Caco-2 (cell line): ENCODE data around the gene LRRC49. TPM values are rescaled to one million over a fixed set of nuclear protein-coding genes. Genes with fewer than 3 reads are reported as not detected.

ENCODE experiments used
- BruUV-seq: library from RNA; stranded (reverse); fragments of 400-500 nt; replicated peaks from 2 replicates; lab custom pipeline; 2021; lab: Mats Ljungman, UMichigan
- CTCF ChIA-PET: fragments of 300-600 bp; sonication (Branson Sonifier 250); formaldehyde crosslinking; loops from one replicate; lab custom pipeline; 2022; ENCODE audit warnings: antibody characterized with exemption; lab: Charles Lee
- POLR2A ChIA-PET: fragments of 300-600 bp; sonication (Branson Sonifier 250); formaldehyde crosslinking; loops from one replicate; lab custom pipeline; 2022; ENCODE audit warnings: antibody characterized with exemption; lab: Charles Lee
- DNase-seq, 2 experiments: peaks; one replicate each; pipeline versions ENCODE4 v3.0.0 to v3.0.0-alpha.2; 2020 to 2022
- H3K27me3 ChIP-seq: replicated peaks from 2 replicates; pipeline ENCODE4 v1.6.0; 2011; ENCODE audit warnings: low read length; ENCODE audit not compliant: control insufficient read depth, insufficient read depth
- H3K36me3 ChIP-seq: 2 replicates; pipeline ENCODE4 v1.5.1; 2011; ENCODE audit warnings: low read length; ENCODE audit not compliant: control insufficient read depth, insufficient read depth
- H3K4me1 ChIP-seq: fragments of 250-450 bp; sonication (Bioruptor Pico); 2 replicates; pipeline ENCODE4 v1.5.1; 2020; ENCODE audit warnings: mild to moderate bottlenecking
- H3K4me3 ChIP-seq: 2 replicates; pipeline ENCODE4 v1.5.1; 2011; ENCODE audit warnings: low read depth, mild to moderate bottlenecking, control low read depth, low read length
- H3K9me3 ChIP-seq: fragments of 250-450 bp; sonication (Bioruptor Pico); 2 replicates; pipeline ENCODE4 v1.5.1; 2020; ENCODE audit warnings: mild to moderate bottlenecking, moderate library complexity
- H3K27ac Mint-ChIP-seq: one replicate; pipeline ENCODE4 v1.8.0; 2022; ENCODE audit warnings: mixed read lengths; ENCODE audit not compliant: unreplicated experiment
- H3K27me3 Mint-ChIP-seq: one replicate; pipeline ENCODE4 v1.8.0; 2022; ENCODE audit warnings: mixed read lengths; ENCODE audit not compliant: insufficient read depth, unreplicated experiment
- H3K36me3 Mint-ChIP-seq: one replicate; pipeline ENCODE4 v1.8.0; 2022; ENCODE audit warnings: mild to moderate bottlenecking, mixed read lengths; ENCODE audit not compliant: insufficient read depth, unreplicated experiment
- H3K4me1 Mint-ChIP-seq: one replicate; pipeline ENCODE4 v1.8.0; 2022; ENCODE audit warnings: low read depth, mixed read lengths; ENCODE audit not compliant: unreplicated experiment
- H3K4me3 Mint-ChIP-seq: one replicate; pipeline ENCODE4 v1.8.0; 2022; ENCODE audit warnings: mild to moderate bottlenecking, moderate library complexity, mixed read lengths; ENCODE audit not compliant: unreplicated experiment
- H3K9me3 Mint-ChIP-seq: one replicate; pipeline ENCODE4 v1.8.0; 2022; ENCODE audit warnings: mixed read lengths; ENCODE audit not compliant: unreplicated experiment
- CTCF ChIP-seq, 2 experiments: fragments of 200-600 bp in 1 of 2; IDR thresholded peaks; 1 replicate in 1 of 2; 2 replicates in 1 of 2; pipeline versions ENCODE4 v1.5.1 to v1.8.0; 2011 to 2022; ENCODE audit warnings: antibody characterized with exemption in 1 of 2, control low read depth in 1 of 2, inconsistent platforms in 1 of 2, low read depth in 1 of 2, low read length in 1 of 2, mild to moderate bottlenecking in 1 of 2, moderate library complexity in 1 of 2; ENCODE audit not compliant: insufficient read depth in 1 of 2, severe bottlenecking in 1 of 2, unreplicated experiment in 1 of 2
- intact Hi-C: fragments of 100-400 bp; cut with micrococcal nuclease; formaldehyde crosslinking; loops from one replicate; pipeline ENCODE4 v1.10.0; 2022; ENCODE audit not compliant: unreplicated experiment
- total RNA-seq: library from RNA; stranded (reverse); gene quantifications from 2 replicates; pipeline ENCODE4 v1.2.3, GENCODE V29; 2022

LRRC49 gene
- total RNA-seq, 1 experiment from 2014 or later: 0.82 TPM

DNA sequence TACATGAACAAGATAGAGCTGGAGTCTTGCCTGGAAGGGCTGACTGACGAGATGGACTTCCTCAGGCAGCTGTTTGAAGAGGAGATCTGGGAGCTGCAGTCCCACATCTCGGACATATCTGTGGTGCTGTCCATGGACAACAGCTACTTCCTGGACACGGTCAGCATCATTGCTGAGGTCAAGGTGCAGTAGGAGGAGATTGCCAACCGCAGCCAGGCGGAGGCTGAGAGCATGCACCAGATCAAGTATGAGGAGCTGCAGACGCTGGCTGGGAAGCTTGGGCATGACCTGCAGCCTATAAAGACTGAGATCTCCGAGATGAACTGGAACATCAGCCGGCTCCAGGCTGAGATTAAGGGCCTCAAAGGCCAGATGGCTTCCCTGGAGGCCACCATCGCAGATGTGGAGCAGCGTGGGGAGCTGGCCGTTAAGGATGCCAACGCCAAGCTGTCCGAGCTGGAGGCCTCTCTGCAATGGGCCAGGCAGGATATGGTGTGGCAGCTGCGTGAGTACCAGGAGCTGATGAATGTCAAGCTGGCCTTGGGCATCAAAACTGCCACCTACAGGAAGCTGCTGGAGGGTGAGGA lies 33.2 kb upstream of the LRRC49 start:
- H3K4me3 Mint-ChIP-seq: no peak overlapping the region
- no peak overlapping the region for H3K4me3 ChIP-seq
- H3K36me3 ChIP-seq: no peaks in the 10 kb centered on the region
- BruUV-seq: no TSS peak
- H3K27me3 Mint-ChIP-seq: no peaks in the 10 kb centered on the region
- no peaks in the 10 kb centered on the region for H3K36me3 Mint-ChIP-seq
- no peaks in the 10 kb centered on the region for H3K9me3 ChIP-seq
- H3K4me1 ChIP-seq: no peaks in the 10 kb centered on the region
- H3K4me1 Mint-ChIP-seq: peaks cover 9% of the 10 kb centered on the region
- H3K9me3 Mint-ChIP-seq: no peaks in the 10 kb centered on the region
- TF ChIP-seq CTCF (IDR thresholded peaks at IDR 0.05; ENCODE audit: insufficient read depth in 1 of 2, low read depth in 1 of 2, low read length in 1 of 2, severe bottlenecking in 1 of 2, unreplicated experiment in 1 of 2): no peak
- ChIA-PET POLR2A (no interaction called here), CTCF (interaction anchor here (1.2 kb wide), 1 partner anchor 15 kb away, joined by 4 read pairs; no protein-coding TSS in a partner anchor)
- intact Hi-C loops: no loop called here
- no peaks in the 10 kb centered on the region; the same call in 1 of the 2 replicates for H3K27me3 ChIP-seq
- DNase-seq: no peak
- no peak overlapping the region for H3K27ac Mint-ChIP-seq

GRCh38 chr15:70859998-70860397 lies 32.6 kb upstream of the LRRC49 start:
- Histone ChIP-seq H3K27me3 (no peaks in the 10 kb centered on the region; the same call in 1 of the 2 replicates), H3K36me3 (no peaks in the 10 kb centered on the region), H3K9me3 (no peaks in the 10 kb centered on the region), H3K4me1 (no peaks in the 10 kb centered on the region), H3K4me3 (no peak overlapping the region)
- BruUV-seq: no TSS peak
- POLR2A ChIA-PET: no interaction called here
- Mint-ChIP-seq H3K36me3 (no peaks in the 10 kb centered on the region), H3K9me3 (no peaks in the 10 kb centered on the region), H3K27me3 (no peaks in the 10 kb centered on the region), H3K27ac (no peak overlapping the region), H3K4me1 (peaks cover 9% of the 10 kb centered on the region), H3K4me3 (no peak overlapping the region)
- intact Hi-C loops: no loop called here
- CTCF ChIA-PET: interaction anchor here (1.2 kb wide), 1 partner anchor 15 kb away, joined by 4 read pairs; no protein-coding TSS in a partner anchor
- TF ChIP-seq CTCF (IDR thresholded peaks at IDR 0.05; ENCODE audit: insufficient read depth in 1 of 2, low read depth in 1 of 2, low read length in 1 of 2, severe bottlenecking in 1 of 2, unreplicated experiment in 1 of 2): no peak
- DNase-seq: no peak

DNA sequence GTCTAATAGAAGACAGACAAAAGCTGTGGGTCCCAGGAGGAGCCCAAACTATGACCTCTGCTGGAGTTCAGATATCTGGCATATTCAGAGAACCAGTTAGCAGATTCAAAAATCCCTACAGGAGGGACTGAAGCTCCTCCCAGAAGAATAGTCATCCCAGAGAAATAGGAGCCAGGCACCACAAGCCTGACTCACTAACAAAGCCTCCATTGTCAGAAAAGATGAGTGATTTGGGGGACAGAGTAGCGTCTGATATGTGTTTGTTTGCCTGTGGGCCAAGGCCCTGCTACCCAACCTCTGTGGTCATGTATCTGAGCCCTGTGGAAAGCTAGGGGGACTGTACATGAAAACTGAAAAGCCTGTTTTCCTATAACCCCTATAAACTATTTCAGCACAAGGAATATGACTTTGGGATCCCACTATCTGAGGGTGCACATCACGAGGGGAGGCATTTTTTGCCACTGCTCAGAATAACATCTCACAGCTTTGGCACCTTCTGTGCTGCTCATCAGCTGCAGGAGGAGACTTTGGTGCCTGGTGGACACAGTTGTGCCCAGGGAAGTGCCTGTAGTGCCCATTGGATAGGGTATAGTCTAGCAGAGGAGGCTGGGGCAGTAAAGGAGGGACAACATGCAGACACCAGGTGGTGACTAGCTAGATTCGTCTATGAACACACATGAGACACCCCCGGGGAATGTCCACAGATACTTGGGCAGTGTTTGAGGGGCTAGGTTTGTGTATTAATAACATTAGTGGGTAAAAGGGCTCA lies 29.0 kb upstream of the LRRC49 start:
- no peak for TF ChIP-seq CTCF (IDR thresholded peaks at IDR 0.05; ENCODE audit: insufficient read depth in 1 of 2, low read depth in 1 of 2, low read length in 1 of 2, severe bottlenecking in 1 of 2, unreplicated experiment in 1 of 2)
- Histone ChIP-seq H3K4me3 (no peak overlapping the region), H3K27me3 (no peaks in the 10 kb centered on the region), H3K36me3 (no peaks in the 10 kb centered on the region), H3K4me1 (no peaks in the 10 kb centered on the region), H3K9me3 (no peaks in the 10 kb centered on the region)
- no peaks in the 10 kb centered on the region for H3K36me3 Mint-ChIP-seq
- H3K27me3 Mint-ChIP-seq: peaks cover 2% of the 10 kb centered on the region
- ChIA-PET CTCF (no interaction called here), POLR2A (no interaction called here)
- no peak for DNase-seq
- no peaks in the 10 kb centered on the region for H3K4me1 Mint-ChIP-seq
- intact Hi-C loops: no loop called here
- no TSS peak for BruUV-seq
- no peaks in the 10 kb centered on the region for H3K9me3 Mint-ChIP-seq
- no peak overlapping the region for H3K27ac Mint-ChIP-seq
- H3K4me3 Mint-ChIP-seq: no peak overlapping the region
